ENCODE results near the gene NELFA.

Gene NELFA

DNA sequence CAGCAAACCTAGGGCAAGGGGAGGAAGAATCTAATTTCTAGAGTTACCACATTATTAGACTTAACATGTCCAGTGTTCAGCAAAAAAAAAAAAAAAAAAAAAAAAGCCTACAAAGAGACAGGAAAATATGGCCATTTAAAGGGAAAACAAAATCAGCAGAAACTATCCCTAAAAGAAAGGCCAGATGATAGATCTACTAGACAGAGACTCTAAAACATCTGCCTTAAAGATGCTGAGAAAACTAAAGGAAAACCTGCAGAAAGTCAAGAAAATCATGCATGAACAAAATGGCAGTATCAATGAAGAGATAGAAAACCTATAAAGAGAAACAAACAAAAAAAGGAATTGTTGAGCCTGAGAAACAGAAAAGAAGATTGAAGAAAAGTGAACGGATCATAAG is 43.8 kb downstream of the NELFA start:
- DNase-seq (ENCODE audit: low read depth): no peak

GRCh38 chr4:1964443-1964842 is 44.3 kb downstream of the NELFA start:
- no peak for DNase-seq (ENCODE audit: low read depth)

- DNase-seq (ENCODE audit: low read depth): no peak
These were observed 45.8 kb downstream of the NELFA start for GRCh38 chr4:1962980-1963379.

GRCh38 chr4:1961563-1961962 is 47.2 kb downstream of the NELFA start:
- no peak for DNase-seq (ENCODE audit: low read depth)

DNA sequence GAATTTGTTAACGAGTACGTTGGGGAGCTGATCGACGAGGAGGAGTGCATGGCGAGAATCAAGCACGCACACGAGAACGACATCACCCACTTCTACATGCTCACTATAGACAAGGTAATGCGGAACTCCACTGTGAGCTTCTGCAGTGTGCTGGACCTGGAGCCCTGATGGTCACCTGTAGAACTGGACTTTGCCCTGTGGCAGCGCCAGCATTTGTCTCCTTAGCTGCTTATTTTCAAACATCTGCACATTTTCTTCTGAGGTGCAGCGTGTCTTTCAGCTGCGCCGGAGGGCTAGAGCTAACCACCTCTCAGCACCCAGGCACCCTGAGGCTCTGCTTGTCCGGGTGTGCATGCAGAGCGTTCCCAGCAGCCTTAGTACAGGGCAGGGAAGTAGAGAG is 47.7 kb downstream of the NELFA start:
- DNase-seq (ENCODE audit: low read depth): no peak

DNA sequence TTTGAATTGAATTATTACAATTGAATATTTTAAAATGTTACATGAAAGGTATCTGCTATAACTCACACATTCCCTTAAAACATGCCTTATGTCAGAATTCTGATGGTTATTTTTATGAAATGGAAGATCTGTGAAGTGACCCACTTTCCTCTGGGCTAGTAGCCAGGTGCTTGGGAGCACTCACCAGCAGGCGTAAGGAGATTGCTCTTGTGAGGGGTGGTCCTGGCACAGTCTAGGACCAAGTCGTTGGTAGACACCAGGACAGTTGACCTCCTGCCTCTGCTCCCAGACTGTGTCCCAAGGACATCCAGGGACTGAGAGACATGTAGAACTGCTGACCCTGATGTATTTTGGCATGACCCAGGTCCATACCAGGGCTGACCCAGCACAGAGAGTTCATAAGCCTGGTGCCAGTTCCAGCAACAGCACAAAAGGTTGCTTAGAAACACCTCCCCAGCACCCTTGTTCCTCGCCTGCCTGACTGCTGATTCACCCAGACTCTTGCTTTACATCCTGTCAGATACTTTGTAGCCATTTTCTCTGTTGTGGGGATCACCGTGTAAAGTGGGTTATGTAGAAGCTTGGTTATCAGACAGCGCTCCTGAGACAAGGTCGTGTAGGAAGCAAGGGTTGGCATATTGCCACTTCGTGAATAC is 48.5 kb downstream of the NELFA start:
- no peak for DNase-seq (ENCODE audit: low read depth)

DNA sequence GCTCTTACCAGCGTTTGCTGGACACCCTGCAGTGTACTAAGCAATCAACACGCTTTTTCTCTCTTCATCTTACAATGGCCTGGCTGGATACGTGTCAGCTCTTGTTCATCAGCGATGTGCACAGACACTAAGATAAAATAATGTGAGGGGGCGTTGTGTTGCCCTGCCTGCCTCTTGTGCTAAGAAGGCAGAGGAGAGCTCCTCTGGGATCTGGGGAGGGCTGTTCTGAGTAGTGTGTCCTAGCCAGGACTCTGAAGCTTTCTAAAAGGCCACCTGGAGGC is 49.7 kb downstream of the NELFA start:
- DNase-seq (ENCODE audit: low read depth): no peak

DNA sequence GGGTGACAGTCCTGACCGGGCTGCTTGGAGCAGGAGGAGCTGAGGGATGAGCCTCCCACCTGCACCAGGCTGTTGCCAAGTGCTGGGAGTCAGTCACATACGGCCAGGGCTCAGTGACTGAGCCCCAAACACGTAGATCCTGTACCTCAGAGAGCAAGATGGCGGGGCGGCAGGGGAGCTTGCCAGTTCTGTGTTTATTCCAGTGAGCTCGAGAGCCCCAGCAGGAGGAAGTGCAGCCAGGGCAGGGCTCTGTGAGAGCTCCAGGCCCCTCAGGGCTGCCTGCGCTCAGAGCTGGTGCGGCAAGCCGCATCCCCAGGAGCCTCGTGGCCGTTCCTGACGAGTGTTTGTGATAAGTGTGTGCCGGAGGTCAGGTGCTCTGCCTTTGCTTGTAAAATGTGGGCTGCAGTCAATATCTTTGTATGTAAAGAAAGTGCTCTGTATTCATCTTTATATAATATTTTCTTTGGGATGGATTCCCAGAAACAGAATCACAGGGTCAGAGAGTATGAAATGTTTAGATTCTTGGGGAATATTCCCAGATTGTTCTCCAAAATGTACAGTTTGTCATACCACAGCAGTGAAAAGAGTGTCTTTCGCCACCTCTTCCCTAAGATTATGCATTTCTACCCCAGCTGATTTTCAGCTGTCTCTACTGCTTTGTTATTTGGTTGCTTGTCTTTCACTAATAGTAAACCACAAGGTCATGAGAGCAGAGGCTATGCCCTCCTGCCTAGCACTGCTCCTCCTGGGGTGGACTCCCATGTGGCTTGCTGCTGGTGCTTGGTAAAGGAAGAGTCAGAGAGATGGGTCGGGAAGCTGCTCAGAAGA is 50.3 kb downstream of the NELFA start:
- DNase-seq (ENCODE audit: low read depth): no peak

DNA sequence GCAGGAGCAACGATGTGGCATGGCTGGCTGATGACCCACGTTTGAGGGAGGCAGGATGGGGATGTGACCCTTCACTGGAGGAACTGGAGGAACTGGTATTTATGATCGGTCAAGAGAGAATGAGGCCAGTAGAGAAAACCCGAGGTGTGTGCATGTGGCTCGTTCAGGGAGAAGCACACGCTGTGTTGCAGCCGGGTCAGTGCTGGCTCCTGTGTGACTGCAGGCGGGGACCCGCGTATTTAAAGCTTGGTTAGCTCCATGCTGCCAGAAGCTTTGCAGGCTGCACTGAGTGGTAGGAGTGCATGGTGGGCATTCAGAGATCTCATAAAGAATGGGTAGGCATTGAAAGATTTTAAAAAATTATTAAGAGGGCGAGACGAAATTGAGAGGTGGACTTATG is 52.1 kb downstream of the NELFA start:
- DNase-seq (ENCODE audit: low read depth): no peak

- DNase-seq (ENCODE audit: low read depth): no peak
These were observed 55.4 kb downstream of the NELFA start for GRCh38 chr4:1953335-1953734.

DNA sequence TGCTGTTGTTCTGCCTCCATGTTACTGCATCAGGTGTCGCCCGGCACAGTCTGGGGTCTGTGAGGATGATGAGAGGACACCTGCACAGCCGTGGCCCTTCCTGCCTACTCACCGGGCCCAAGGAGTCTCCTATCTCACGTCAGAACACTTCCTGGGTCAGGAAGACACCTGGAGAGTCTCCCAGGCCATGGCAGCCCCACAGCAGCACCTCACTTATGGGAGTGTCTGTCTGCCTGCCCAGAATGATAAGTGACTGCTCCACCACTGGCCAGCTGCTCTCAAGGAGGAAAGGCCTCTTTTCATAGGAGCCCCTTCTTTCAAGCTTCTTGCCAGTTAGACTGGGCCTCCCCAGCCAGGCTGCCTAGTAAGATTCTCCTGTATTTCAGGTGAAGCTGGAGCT is 56.1 kb downstream of the NELFA start:
- no peak for DNase-seq (ENCODE audit: low read depth)

DNA sequence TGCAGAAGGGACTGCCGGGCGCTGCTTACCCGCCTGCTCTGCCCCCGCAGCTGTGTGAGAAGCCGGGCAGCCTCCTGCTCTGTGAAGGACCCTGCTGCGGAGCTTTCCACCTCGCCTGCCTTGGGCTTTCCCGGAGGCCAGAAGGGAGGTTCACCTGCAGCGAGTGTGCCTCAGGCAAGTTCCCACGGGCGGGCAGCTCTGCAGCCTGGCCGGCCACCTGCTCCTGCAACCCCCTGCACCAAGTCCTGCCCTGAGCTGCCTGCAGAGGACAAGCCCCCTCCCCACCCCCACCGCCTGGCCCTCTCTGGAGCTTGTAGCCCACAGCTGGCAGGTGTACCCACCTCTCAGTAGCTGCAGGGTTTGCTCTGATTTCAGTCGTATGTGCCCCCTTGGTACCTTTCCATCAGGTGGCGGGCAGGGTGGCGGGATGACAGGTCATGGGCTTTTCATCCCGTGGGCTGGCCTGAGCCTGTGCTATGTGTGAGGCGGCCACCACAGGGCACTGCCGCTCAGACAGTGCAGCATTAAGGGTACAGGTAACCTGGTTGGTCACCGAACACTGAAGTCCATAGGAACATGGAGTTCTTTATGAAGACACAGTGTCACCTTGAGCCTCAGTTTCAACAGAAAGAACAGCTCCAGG is 56.6 kb downstream of the NELFA start:
- no peak for DNase-seq (ENCODE audit: low read depth)

GRCh38 chr4:1950369-1950768 is 58.4 kb downstream of the NELFA start:
- no peak for DNase-seq (ENCODE audit: low read depth)

DNA sequence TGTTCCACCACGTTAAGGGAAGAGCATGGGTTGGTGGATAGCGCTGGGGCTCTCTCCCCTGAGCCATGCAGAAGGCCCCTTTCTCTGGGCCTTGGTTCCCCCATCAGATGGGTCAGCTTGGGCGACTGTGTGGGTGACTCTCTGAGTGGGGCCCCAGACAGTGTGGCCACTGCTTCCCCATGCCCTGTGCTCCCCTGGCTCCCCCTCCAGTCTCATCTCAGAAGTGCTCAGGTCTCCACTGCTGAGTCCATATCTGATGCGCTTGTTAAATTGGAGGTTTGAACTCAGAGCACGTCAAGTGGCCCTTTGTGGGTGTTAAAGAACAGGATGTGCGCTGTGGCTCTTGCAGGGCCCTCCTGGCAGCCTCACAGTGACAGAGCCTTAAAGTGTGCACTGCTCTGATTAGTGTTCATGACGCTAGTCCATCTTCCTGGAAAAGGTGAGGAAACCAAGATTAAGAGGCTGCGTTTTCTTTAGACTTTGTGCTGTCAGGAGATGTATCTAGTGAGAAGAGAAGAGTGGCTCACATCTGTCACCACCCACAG is 59.8 kb downstream of the NELFA start:
- DNase-seq (ENCODE audit: low read depth): no peak

DNA sequence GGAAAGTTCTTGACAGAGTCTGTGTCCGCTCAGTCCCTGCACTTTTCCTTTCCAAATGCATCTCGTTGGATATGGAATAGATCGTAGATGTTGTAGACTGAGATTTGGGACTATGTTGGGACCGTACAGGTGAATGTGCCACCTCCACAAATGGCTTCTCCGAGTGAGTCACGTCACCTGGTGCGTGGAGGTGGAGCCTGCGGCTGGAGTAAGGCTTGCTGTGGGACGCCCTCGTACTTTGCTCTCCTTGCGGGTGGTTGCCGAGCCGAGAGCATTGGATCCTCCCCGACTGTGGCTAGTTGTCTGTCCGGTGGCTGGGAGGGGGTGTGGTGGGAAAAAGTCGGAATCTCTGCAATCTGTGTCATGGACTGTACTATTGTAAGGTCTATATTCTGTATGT is 60.5 kb downstream of the NELFA start:
- DNase-seq (ENCODE audit: low read depth): no peak

GRCh38 chr4:1945912-1946311 is 62.9 kb downstream of the NELFA start:
- no peak for DNase-seq (ENCODE audit: low read depth)

GRCh38 chr4:1945124-1945895 is 63.5 kb downstream of the NELFA start:
- no peak for DNase-seq (ENCODE audit: low read depth)

DNA sequence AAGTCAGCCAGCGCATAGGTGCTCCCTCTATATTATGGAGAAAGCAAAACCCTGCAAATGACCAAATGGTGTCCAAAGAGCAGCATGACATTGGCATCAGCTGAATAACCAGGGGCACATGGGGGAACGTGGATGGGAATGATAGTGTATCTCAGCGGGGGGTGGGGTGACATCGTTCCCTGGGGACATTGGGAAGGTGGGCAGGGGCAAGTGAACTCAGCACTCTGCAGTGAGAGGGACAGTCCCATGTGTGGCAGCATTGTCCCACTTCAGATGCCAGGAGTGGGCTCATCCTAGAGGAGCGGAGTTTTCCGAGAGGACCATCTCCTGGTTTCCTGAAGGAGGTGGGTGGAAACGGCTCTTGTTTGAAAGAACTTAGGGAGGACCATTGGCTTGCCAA is 64.8 kb downstream of the NELFA start:
- DNase-seq (ENCODE audit: low read depth): no peak

- DNase-seq (ENCODE audit: low read depth): no peak
These were observed 68.2 kb downstream of the NELFA start for GRCh38 chr4:1940566-1940965.

- peak; percentile 60 for DNase-seq (ENCODE audit: low read depth)
These were observed 68.9 kb downstream of the NELFA start for GRCh38 chr4:1939664-1940509.

DNA sequence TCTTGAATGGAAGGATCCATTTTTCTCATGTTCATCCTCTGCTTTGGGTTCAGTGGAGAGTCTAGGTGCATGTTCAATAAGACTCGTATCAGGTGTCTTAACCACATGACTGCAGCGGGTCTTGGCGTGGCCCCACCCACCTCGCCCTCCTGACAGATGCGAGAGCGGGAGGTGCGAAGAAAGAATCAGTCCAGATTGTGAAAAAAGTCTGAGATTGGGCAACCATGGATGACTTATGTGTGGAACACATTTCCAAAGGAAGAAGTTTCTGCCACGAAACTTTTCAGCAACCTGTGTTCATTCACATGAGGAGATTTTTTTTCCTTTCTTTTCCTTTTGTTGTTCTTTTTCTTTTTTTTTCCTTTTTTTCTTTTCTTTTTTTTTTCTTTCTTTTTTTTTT is 70.7 kb downstream of the NELFA start:
- DNase-seq (ENCODE audit: low read depth): no peak

DNA sequence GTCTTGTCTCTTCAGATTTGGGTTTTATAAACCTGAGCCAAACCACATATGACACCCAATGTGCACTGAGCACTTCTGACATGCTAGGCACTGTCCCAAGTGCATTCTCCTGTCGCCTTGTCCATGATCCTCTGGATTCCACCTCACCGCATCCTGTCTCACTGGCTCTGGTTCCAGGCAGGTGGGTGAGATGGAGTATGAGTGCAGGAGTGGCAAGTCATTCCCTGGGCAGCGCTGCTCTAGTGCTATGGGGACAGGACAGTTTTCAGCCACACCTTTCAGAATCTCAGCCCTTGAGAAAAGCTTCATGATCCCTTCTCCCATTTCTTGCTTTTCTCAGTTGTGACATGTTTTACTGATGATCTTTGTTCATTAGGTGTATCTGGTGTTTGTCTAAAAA is 71.2 kb downstream of the NELFA start:
- no peak for DNase-seq (ENCODE audit: low read depth)

Data from HS-5 (cell line).